Neural crest cell (in vitro differentiated cells): ENCODE measurements around the gene MARCO. TPM values are rescaled to one million over a fixed set of nuclear protein-coding genes. Genes with fewer than 3 reads are reported as not detected.
A peak's percentile ranks its signal among the peaks of the same experiment; 100 is the strongest.
"Not testable (repeated sequence)": the region's sequence is repeated elsewhere in the genome, so short reads cannot be mapped to it uniquely, and the experiment has no call there.

ENCODE experiments used
- DNase-seq: peaks from one replicate; pipeline ENCODE4 v3.0.0; 2021; ENCODE audit warnings: low read depth, mixed read lengths, low spot score
- H3K27ac Mint-ChIP-seq: one replicate; pipeline ENCODE4 v1.8.0; 2021; ENCODE audit warnings: mild to moderate bottlenecking, mixed read lengths; ENCODE audit not compliant: unreplicated experiment
- H3K27me3 Mint-ChIP-seq: 2 replicates; pipeline ENCODE4 v1.8.0; 2021; ENCODE audit warnings: low read depth, mild to moderate bottlenecking, mixed read lengths
- H3K36me3 Mint-ChIP-seq: 2 replicates; pipeline ENCODE4 v1.8.0; 2021; ENCODE audit warnings: low read depth, mild to moderate bottlenecking, mixed read lengths
- H3K4me1 Mint-ChIP-seq: 2 replicates; pipeline ENCODE4 v1.8.0; 2021; ENCODE audit warnings: mixed read lengths
- H3K4me3 Mint-ChIP-seq: one replicate; pipeline ENCODE4 v1.8.0; 2021; ENCODE audit warnings: mild to moderate bottlenecking, mixed read lengths
- H3K9me3 Mint-ChIP-seq: 2 replicates; pipeline ENCODE4 v1.8.0; 2021; ENCODE audit warnings: mixed read lengths
- total RNA-seq: library from RNA; stranded (reverse); gene quantifications from 2 replicates; pipeline ENCODE4 v1.2.1, GENCODE V29; 2021
- TF ChIP-seq, protein P1 (sequence below): fragments of 200-600 bp; sonication (generic); conservative IDR thresholded peaks from 2 replicates; pipeline ENCODE4 v1.5.0; 2021; ENCODE audit warnings: antibody characterized with exemption, mild to moderate bottlenecking

MARCO gene
- total RNA-seq, 1 donor from 2014 or later, result 0.54 TPM

- TF ChIP-seq, protein P1, sequence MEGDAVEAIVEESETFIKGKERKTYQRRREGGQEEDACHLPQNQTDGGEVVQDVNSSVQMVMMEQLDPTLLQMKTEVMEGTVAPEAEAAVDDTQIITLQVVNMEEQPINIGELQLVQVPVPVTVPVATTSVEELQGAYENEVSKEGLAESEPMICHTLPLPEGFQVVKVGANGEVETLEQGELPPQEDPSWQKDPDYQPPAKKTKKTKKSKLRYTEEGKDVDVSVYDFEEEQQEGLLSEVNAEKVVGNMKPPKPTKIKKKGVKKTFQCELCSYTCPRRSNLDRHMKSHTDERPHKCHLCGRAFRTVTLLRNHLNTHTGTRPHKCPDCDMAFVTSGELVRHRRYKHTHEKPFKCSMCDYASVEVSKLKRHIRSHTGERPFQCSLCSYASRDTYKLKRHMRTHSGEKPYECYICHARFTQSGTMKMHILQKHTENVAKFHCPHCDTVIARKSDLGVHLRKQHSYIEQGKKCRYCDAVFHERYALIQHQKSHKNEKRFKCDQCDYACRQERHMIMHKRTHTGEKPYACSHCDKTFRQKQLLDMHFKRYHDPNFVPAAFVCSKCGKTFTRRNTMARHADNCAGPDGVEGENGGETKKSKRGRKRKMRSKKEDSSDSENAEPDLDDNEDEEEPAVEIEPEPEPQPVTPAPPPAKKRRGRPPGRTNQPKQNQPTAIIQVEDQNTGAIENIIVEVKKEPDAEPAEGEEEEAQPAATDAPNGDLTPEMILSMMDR, result no peak
- H3K27me3 Mint-ChIP-seq, result peaks cover 28% of the 10 kb centered on the region
- no peak overlapping the region for H3K4me3 Mint-ChIP-seq
- no peaks in the 10 kb centered on the region for H3K9me3 Mint-ChIP-seq
- DNase-seq, result no peak
- H3K4me1 Mint-ChIP-seq, result no peaks in the 10 kb centered on the region
- H3K36me3 Mint-ChIP-seq, result no peaks in the 10 kb centered on the region
- H3K27ac Mint-ChIP-seq, result no peak overlapping the region
These were observed 1.4 kb upstream of the MARCO start for GRCh38 chr2:118940486-118941120.

DNA sequence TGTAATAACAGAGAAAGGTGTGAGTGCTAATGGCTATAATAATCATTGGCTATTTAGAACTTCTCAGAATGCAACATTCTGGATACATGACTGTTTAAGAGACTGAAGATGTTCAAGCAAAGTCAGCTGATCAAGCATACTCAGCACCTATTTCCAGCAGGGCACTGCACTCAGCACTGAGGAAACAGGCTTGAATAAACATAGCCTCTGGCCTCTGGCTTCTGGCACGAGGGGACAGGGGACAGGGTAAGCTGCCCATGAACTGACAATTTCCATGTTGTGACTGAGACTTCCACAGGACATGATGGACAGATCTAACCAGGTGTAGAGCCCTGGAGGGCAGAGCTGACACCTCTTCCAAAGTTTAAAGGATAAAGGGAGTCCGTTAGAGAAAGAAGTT, 1.3 kb downstream of the MARCO start:
- H3K36me3 Mint-ChIP-seq, result no peaks in the 10 kb centered on the region
- TF ChIP-seq, protein P1, result no peak
- peaks cover 42% of the 10 kb centered on the region for H3K27me3 Mint-ChIP-seq
- no peaks in the 10 kb centered on the region for H3K4me1 Mint-ChIP-seq
- DNase-seq, result no peak
- H3K4me3 Mint-ChIP-seq, result no peak overlapping the region
- H3K27ac Mint-ChIP-seq, result no peak overlapping the region
- H3K9me3 Mint-ChIP-seq, result no peaks in the 10 kb centered on the region

GRCh38 chr2:118945881-118946280, 3.9 kb downstream of the MARCO start:
- Mint-ChIP-seq H3K36me3 (no peaks in the 10 kb centered on the region), H3K9me3 (no peaks in the 10 kb centered on the region), H3K4me1 (no peaks in the 10 kb centered on the region), H3K27ac (no peak overlapping the region), H3K4me3 (no peak overlapping the region), H3K27me3 (peaks cover 37% of the 10 kb centered on the region)
- TF ChIP-seq, protein P1, result peak; percentile 23
- no peak for DNase-seq

DNA sequence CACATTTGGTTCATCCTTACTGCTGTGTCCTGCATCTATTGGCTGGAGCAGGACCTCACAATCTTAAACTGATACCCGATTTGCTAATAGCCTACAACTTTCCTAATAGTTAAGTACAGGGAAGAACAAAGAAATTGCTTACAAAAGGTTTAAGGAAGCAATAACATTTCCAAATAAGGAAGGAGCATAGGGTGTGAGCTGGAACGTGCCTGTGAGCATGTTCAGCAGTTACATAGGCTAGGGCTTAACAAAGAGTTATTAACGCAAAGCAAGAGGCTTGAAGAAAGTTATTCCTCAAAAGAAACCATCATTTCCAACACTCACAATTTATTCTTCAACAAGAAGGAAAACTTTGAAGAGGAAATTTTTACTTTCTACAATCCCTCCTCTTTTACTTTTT, 6.3 kb downstream of the MARCO start:
- H3K36me3 Mint-ChIP-seq, H3K4me3 Mint-ChIP-seq: not testable (repeated sequence)

GRCh38 chr2:118954297-118955060, 12.5 kb downstream of the MARCO start:
- H3K4me1 Mint-ChIP-seq, result peaks cover 4% of the 10 kb centered on the region
- H3K4me3 Mint-ChIP-seq, result no peak overlapping the region
- no peaks in the 10 kb centered on the region for H3K36me3 Mint-ChIP-seq
- peaks cover 11% of the 10 kb centered on the region for H3K9me3 Mint-ChIP-seq
- DNase-seq, result no peak
- TF ChIP-seq, protein P1, result no peak
- H3K27ac Mint-ChIP-seq, result no peak overlapping the region
- peaks cover 27% of the 10 kb centered on the region for H3K27me3 Mint-ChIP-seq

More for the DNA sequence above, 6.3 kb downstream of the MARCO start:
- H3K9me3 Mint-ChIP-seq, DNase-seq, H3K27ac Mint-ChIP-seq, H3K4me1 Mint-ChIP-seq: not testable (repeated sequence)
- H3K27me3 Mint-ChIP-seq, result peaks cover 22% of the 10 kb centered on the region

DNA sequence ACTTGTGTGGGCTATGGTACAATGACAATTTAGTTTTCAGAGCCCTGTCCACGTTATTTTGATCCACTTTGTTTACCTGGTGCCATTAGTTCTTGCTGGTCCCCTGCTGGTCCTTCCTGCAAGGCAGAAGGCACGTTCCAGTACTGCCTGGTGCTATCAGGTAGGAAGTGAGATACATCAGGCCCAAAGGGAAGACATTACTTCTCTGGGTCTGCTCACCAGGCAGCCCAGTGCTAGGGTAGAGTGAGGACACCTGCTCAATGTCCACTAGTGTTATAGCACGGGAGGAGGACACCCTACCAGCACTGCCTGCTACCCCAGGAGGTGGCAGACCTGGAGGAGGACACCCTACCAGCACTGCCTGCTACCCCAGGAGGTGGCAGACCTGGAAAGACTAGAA, 23.7 kb downstream of the MARCO start:
- Mint-ChIP-seq H3K27ac (peak overlapping the region; percentile 23), H3K4me3 (no peak overlapping the region), H3K9me3 (peaks cover 2% of the 10 kb centered on the region), H3K4me1 (no peaks in the 10 kb centered on the region), H3K36me3 (peaks cover 2% of the 10 kb centered on the region), H3K27me3 (peaks cover 33% of the 10 kb centered on the region)
- DNase-seq, result no peak
- TF ChIP-seq, protein P1, result no peak
